ENCODE data around the gene STK11IP.

The STK11IP gene, protein sequence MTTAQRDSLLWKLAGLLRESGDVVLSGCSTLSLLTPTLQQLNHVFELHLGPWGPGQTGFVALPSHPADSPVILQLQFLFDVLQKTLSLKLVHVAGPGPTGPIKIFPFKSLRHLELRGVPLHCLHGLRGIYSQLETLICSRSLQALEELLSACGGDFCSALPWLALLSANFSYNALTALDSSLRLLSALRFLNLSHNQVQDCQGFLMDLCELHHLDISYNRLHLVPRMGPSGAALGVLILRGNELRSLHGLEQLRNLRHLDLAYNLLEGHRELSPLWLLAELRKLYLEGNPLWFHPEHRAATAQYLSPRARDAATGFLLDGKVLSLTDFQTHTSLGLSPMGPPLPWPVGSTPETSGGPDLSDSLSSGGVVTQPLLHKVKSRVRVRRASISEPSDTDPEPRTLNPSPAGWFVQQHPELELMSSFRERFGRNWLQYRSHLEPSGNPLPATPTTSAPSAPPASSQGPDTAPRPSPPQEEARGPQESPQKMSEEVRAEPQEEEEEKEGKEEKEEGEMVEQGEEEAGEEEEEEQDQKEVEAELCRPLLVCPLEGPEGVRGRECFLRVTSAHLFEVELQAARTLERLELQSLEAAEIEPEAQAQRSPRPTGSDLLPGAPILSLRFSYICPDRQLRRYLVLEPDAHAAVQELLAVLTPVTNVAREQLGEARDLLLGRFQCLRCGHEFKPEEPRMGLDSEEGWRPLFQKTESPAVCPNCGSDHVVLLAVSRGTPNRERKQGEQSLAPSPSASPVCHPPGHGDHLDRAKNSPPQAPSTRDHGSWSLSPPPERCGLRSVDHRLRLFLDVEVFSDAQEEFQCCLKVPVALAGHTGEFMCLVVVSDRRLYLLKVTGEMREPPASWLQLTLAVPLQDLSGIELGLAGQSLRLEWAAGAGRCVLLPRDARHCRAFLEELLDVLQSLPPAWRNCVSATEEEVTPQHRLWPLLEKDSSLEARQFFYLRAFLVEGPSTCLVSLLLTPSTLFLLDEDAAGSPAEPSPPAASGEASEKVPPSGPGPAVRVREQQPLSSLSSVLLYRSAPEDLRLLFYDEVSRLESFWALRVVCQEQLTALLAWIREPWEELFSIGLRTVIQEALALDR

DNA sequence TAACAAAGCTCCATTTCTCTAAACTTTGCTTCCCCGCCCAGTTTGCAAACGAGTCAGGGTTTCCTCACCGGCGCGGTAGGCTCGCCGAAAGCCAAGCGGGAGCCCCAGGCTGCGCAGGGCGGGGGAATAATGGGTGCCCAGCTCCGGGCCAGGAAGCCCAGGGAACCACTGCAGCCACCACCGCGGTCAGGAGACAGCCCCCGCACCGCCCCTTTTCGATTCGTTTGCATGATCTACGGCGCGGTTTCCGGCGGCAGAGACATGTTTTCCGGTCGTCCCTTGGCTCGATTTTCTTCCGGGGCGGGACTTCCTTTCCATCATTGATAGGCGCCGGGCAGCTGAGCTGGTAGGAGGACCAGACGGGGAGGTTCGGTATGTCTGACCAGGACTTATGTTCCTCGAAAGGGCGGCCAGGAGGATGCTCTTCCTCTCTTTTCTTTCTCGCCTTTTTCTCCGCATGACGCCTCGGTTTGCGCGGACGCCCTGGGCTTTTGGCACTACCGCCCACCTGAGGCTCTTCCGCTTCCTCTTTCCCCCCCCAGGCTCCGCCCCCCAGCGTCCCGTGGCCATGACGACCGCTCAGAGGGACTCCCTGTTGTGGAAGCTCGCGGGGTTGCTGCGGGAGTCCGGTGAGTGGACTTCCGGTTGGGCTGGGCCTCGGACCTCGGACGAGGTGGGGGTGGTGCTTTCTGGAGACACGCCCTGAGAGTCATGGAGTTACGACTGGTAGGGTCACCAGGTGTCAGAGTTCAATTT lies at the start of gene STK11IP:
Gene STK11IP, plus strand, starts transcription at position 306 of the 756 bp plus-strand sequence. Its CDS starts 263 bp downstream, at position 569.
- DNase-seq (ENCODE audit: low read depth in 1 of 2, low spot score in 1 of 2) = peak; percentile 72 to 77

- DNase-seq (ENCODE audit: low read depth in 1 of 2, low spot score in 1 of 2) = no peak
These were observed 48.7 kb upstream of the STK11IP start for GRCh38 chr2:219548990-219549389.

DNA sequence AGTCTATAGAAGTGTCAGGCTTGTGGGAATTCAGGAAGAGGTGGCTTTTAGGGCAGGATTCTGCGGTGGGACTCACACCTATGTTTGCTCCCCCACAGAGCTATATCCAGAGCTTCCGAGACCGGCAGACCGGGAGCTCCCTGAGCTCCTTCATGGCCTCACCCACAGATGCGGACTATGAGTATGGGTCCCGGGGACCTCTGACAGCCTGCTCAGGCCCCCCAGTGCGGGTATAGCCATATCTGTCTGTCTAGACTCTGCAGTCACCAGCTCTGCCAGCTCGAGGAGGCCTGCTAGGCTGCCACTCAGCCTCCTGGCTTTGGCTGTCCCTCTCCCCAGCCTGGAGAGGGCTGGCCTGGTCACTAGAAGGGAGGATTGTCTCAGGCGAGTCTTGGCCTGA lies 48.0 kb upstream of the STK11IP start:
- DNase-seq (ENCODE audit: low read depth in 1 of 2, low spot score in 1 of 2) = no peak

DNA sequence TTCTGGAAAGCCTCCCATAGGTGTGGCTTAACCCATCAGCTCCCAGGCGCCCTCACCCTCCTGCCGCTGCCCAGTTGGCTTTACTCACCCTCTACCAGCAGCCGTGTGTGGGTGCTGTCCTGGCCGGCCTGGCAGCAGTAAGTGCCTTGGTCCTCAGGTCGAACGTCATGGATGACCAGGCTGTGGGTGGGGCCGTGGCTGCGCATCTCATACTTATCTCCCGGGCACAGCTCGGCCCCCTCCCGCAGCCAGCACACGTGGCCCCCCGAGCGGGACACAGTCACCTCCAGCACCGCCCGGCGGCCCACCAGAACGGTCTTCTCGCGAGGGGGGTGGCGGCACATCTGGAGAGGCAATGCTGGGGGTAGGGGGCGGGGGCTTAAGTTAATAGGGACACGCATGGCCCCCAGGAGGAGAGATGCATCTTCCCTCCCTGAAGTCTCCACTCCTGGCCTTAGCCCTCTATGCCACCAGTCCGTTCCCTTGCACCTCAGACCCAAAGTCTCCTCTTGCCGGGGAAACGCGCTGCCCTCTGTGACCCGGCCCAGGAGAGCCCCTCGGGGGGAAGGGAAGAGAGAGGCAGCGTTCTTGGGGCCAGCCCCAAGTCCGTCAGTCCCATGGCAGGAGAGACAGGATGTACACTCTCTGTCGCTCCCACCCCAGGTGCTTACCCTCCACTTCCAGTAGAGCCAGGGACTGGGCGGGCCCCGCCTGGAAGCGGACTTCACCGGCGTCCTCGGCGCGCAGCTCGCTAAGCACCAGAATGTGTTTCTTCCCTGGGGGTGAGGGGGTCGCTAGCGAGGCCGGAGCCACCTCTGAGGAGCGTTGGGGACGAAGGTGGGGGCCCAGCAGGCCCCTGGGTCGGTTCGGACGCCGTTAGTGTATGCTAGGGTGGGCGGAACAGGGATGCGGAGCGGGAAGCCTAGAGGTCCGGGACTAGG lies 45.9 kb upstream of the STK11IP start:
- DNase-seq (ENCODE audit: low read depth in 1 of 2, low spot score in 1 of 2) = no peak

DNA sequence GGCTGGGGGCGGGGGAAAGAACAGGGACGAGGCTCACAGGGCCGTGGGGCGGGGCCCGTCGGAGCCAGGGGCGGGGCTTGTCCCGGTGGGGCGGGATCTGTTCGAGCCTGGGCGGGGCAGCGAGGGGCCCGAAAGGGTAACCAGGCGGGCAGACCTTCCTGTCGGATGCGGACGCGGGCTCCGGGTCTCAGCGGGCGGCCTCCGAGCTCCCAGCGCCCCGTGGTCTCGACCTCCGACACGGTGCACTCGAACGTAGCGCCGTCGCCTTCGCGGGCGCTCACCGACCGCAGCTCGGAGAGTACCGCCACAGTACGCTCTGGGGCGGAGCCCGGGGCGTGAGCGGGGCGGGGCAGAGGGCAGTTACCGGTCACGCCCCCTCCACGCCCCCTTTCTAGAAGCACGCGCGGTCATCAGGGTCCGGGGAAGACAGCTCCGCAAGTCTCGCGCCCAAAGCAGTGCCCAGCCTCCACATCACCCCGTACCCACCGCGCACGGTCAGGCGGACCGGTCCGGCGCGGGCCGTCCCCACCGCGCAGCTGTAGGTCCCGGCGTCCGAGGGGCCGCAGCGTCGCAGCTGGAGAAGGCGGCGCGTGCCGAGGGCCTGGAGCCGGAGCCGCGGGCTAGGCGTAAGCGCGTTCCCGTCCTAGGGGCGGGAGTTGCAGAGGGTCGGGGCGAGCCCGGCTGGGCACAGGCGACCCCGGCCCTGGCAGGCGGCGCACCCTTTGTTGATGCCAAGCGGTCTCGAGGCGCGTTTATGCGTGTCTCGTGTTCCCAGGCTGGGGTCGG lies 45.1 kb upstream of the STK11IP start:
- peak; percentile 61 to 74 for DNase-seq (ENCODE audit: low read depth in 1 of 2, low spot score in 1 of 2)

GRCh38 chr2:219553168-219553417 lies 44.6 kb upstream of the STK11IP start:
- DNase-seq (ENCODE audit: low read depth in 1 of 2, low spot score in 1 of 2) = no peak

- no peak for DNase-seq (ENCODE audit: low read depth in 1 of 2, low spot score in 1 of 2)
These were observed 44.1 kb upstream of the STK11IP start for GRCh38 chr2:219553463-219553963.

GRCh38 chr2:219554350-219554749 lies 43.3 kb upstream of the STK11IP start:
- no peak for DNase-seq (ENCODE audit: low read depth in 1 of 2, low spot score in 1 of 2)

DNA sequence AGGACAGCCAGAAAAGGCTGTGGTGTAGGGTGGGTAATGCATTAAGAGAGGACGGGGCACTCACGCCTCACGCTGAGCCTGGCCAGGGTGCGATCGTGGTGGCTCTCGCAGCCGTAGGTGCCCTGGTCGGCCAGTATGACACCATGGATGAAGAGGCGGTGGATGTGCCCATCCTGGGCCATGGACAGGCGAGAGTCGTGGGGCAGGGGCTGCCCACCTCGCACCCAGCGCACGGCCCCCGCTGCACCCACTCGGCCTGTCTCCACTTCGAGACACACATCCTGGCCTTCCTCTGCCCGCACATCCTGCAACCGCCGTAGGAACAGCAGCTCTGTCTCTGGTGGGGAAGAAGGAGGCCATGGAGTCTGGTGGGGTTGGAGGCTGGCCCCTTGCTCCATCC lies 41.7 kb upstream of the STK11IP start:
- no peak for DNase-seq (ENCODE audit: low read depth in 1 of 2, low spot score in 1 of 2)

- no peak for DNase-seq (ENCODE audit: low read depth in 1 of 2, low spot score in 1 of 2)
These were observed 41.2 kb upstream of the STK11IP start for GRCh38 chr2:219556413-219556812.

DNA sequence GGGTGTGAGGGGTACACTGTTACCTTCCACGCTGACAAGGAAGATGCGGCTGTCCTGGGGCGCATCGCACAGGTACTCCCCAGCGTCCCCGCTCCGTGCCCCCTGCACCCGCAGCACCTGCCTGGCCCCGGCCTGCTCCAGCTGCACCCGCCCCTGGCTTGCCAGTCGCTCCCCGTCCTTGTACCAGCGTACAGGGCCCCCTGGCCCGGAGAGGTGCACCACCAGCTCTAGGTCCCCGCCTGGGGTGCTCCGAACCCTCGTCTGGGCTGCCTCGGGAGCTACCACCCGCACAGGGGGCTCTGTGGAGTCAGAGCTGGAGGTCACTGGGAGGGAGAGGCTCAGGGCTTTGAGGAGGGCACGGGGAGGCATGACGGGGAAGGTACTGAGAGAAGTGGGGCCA lies 40.3 kb upstream of the STK11IP start:
- no peak for DNase-seq (ENCODE audit: low read depth in 1 of 2, low spot score in 1 of 2)

DNA sequence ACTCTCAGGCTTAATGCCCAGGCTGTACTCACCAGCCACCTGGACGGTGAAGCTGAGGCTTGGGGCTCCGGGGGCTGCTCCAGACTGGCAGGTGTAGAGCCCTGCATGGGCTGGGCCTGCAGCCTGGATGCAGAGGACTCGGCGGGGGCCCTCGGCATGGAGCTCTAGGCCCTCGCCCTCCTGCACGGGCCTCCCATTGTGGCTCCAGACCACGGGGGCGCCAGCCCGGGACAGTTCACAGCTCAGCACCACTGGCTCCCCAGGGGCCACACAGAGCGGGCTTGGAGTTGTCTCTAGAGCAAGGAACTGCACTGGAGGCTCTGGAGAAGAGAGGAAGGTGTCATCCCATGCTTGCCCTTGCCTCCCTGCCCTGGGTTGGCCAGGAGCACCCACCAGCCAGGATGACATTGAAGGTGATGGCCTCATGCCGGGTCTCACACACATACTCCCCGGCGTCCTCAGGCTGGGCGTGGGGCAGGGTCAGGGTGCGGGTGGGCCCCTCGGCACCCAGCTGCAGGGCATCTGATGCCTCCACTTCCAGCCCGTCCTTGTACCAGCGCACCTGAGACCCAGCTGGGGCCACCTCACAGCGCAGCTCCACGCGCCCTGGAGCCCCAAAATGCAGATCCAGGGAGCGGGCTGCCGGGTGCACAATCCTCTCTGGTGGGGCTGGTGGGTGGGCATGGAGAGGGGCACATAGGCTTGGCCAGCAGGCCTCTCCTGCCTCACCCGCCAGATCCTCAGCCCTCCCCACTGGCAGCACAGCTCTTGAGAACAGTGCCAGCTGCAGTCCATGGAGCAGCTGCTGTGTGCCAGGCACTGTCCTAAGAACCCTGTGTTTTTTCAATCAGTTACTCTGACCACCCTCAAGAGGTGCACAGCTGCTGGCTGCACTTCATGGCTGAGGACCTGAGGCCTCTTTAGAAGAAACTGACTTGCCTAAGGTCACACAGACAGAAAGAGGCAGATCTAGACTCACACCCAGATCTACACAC lies 39.6 kb upstream of the STK11IP start:
- DNase-seq (ENCODE audit: low read depth in 1 of 2, low spot score in 1 of 2) = no peak

DNA sequence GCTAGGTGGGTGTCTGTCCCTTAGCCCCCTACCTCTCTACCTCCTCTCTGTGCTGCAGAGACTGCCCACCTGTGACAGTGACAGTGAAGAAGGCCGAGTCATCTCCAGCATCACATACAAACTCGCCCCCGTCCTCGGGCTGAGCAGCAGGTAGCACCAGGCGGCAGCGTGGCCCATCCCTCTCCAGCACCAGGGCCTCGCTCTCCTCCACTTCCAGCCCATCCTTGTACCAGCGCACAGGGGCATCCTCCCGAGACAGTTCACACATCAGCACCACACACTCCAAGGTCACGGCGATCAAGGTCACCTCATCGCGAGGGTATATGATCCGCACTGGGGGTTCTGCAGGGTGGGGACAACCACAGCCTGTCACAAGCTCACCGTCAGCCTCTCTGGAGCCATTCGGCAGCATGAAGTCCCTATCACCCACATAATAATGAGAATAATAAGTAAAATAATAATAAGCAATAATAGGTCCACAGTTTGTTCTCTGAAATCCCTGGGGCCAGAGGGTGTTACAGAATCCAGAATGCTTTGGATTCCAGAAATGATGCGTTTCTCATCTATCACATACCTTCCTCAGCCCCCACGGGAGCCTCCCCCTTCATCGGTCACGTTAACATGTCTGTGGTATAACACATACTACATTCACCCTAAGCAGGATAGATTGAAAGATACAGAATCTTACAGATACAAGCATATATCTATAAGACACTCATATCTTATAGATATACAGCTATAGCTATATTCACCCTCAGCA lies 38.3 kb upstream of the STK11IP start:
- DNase-seq (ENCODE audit: low read depth in 1 of 2, low spot score in 1 of 2) = no peak

GRCh38 chr2:219560037-219560892 lies 37.4 kb upstream of the STK11IP start:
- DNase-seq (ENCODE audit: low read depth in 1 of 2, low spot score in 1 of 2) = no peak

GRCh38 chr2:219560893-219561178 lies 36.8 kb upstream of the STK11IP start:
- no peak for DNase-seq (ENCODE audit: low read depth in 1 of 2, low spot score in 1 of 2)

GRCh38 chr2:219561179-219562048 lies 36.2 kb upstream of the STK11IP start:
- DNase-seq (ENCODE audit: low read depth in 1 of 2, low spot score in 1 of 2) = no peak
